IMR-90 (cell line): ENCODE results near the gene RECQL5. TPM values are rescaled to one million over a fixed set of nuclear protein-coding genes. Genes with fewer than 3 reads are reported as not detected.

ENCODE experiments used
- ATAC-seq: fragments of 200-7000 bp; cut with Tn5 transposase; 2 replicates; pipeline ENCODE4 v1.9.1; 2020; ENCODE audit warnings: low read depth, mild to moderate bottlenecking, moderate library complexity
- BruUV-seq: library from RNA; stranded (reverse); fragments of 400-500 nt; replicated peaks from 2 replicates; lab custom pipeline; 2021; lab: Mats Ljungman, UMichigan
- CTCF ChIA-PET: fragments of 300-600 bp; formaldehyde crosslinking; extraction: SDS; loops from one replicate; lab custom pipeline; 2021; ENCODE audit warnings: antibody characterized with exemption; lab: Yijun Ruan, JAX
- POLR2A ChIA-PET: fragments of 300-600 bp; sonication (Branson Sonifier 250); formaldehyde crosslinking; loops from one replicate; lab custom pipeline; 2022; ENCODE audit warnings: antibody characterized with exemption; ENCODE audit not compliant: unreplicated experiment; lab: Charles Lee
- DNase-seq: peaks from one replicate; pipeline ENCODE4 v3.0.0; 2013
- H2AFZ ChIP-seq: replicated peaks from 2 replicates; pipeline ENCODE3; 2013; ENCODE audit warnings: low read length, mild to moderate bottlenecking; ENCODE audit not compliant: poor library complexity
- H2AK5ac ChIP-seq: 2 replicates; pipeline ENCODE4 v1.6.1; 2013; ENCODE audit warnings: low read depth, low read length, inconsistent platforms
- H2AK9ac ChIP-seq: replicated peaks from 2 replicates; pipeline ENCODE3; 2013; ENCODE audit warnings: mild to moderate bottlenecking, low read depth, low read length, moderate library complexity; ENCODE audit not compliant: poor library complexity
- H2BK120ac ChIP-seq: 2 replicates; pipeline ENCODE4 v1.6.1; 2013; ENCODE audit warnings: low read depth, low read length, inconsistent platforms
- H2BK15ac ChIP-seq: 3 replicates; pipeline ENCODE4 v1.6.1; 2013; ENCODE audit warnings: low read depth, low read length, inconsistent platforms
- H2BK20ac ChIP-seq: 2 replicates; pipeline ENCODE4 v1.6.1; 2013; ENCODE audit warnings: low read depth, mild to moderate bottlenecking, inconsistent platforms, low read length, moderate library complexity
- H2BK5ac ChIP-seq: 2 replicates; pipeline ENCODE4 v1.6.1; 2013; ENCODE audit warnings: mild to moderate bottlenecking, low read depth, low read length, inconsistent platforms; ENCODE audit not compliant: poor library complexity, severe bottlenecking
- H3K14ac ChIP-seq: replicated peaks from 2 replicates; pipeline ENCODE4 v1.6.1; 2013; ENCODE audit warnings: low read depth, low read length, inconsistent platforms
- H3K18ac ChIP-seq: 2 replicates; pipeline ENCODE4 v1.6.1; 2013; ENCODE audit warnings: low read depth, low read length, control low read depth
- H3K23ac ChIP-seq: 2 replicates; pipeline ENCODE4 v1.6.1; 2013; ENCODE audit warnings: low read depth, low read length, inconsistent platforms
- H3K27ac ChIP-seq: 2 replicates; pipeline ENCODE4 v1.5.1; 2013; ENCODE audit warnings: mild to moderate bottlenecking, control low read depth, low read length; ENCODE audit not compliant: insufficient read depth
- H3K27me3 ChIP-seq: 2 replicates; pipeline ENCODE4 v1.6.1; 2013; ENCODE audit warnings: low read length; ENCODE audit not compliant: control insufficient read depth, insufficient read depth
- H3K36me3 ChIP-seq: 2 replicates; pipeline ENCODE4 v1.6.1; 2013; ENCODE audit warnings: low read length, mixed read lengths; ENCODE audit not compliant: control insufficient read depth, insufficient read depth
- H3K4ac ChIP-seq: 2 replicates; pipeline ENCODE4 v1.6.1; 2013; ENCODE audit warnings: low read depth, low read length, inconsistent platforms
- H3K4me1 ChIP-seq: 2 replicates; pipeline ENCODE4 v1.6.1; 2013; ENCODE audit warnings: low read length, mixed read lengths; ENCODE audit not compliant: control insufficient read depth, insufficient read depth
- H3K4me2 ChIP-seq: 2 replicates; pipeline ENCODE4 v1.6.1; 2013; ENCODE audit warnings: low read depth, mild to moderate bottlenecking, control low read depth, low read length, moderate library complexity
- H3K4me3 ChIP-seq: 2 replicates; pipeline ENCODE4 v1.5.1; 2013; ENCODE audit warnings: low read depth, mild to moderate bottlenecking, control low read depth, low read length, moderate library complexity; ENCODE audit not compliant: insufficient read depth
- H3K56ac ChIP-seq: 2 replicates; pipeline ENCODE4 v1.6.1; 2013; ENCODE audit warnings: low read length, inconsistent platforms; ENCODE audit not compliant: insufficient read depth; ENCODE audit errors: extremely low read depth
- H3K79me1 ChIP-seq, 2 experiments: 2 replicates each; pipeline ENCODE4 v1.6.1; 2013; ENCODE audit warnings: low read length in 2 of 2, inconsistent platforms in 1 of 2, low read depth in 1 of 2
- H3K9ac ChIP-seq: 2 replicates; pipeline ENCODE4 v1.6.1; 2013; ENCODE audit warnings: low read depth, low read length, control low read depth
- H3K9me1 ChIP-seq: 2 replicates; pipeline ENCODE4 v1.6.1; 2013; ENCODE audit warnings: low read length, inconsistent platforms; ENCODE audit not compliant: insufficient read depth
- H3K9me3 ChIP-seq: 2 replicates; pipeline ENCODE4 v1.6.1; 2013; ENCODE audit warnings: low read length; ENCODE audit not compliant: control insufficient read depth, insufficient read depth
- H4K20me1 ChIP-seq: 2 replicates; pipeline ENCODE4 v1.6.1; 2013; ENCODE audit warnings: low read length, inconsistent platforms; ENCODE audit not compliant: insufficient read depth
- H4K5ac ChIP-seq: 2 replicates; pipeline ENCODE4 v1.6.1; 2013; ENCODE audit warnings: mild to moderate bottlenecking, low read depth, low read length, control low read depth
- H4K8ac ChIP-seq, 2 experiments: 2 replicates each; pipeline ENCODE4 v1.6.1; 2013; ENCODE audit warnings: low read depth in 2 of 2, low read length in 2 of 2, control low read depth in 1 of 2, inconsistent platforms in 1 of 2
- H4K91ac ChIP-seq: 2 replicates; pipeline ENCODE4 v1.6.1; 2013; ENCODE audit warnings: low read depth, low read length, inconsistent platforms; ENCODE audit not compliant: insufficient read depth
- BHLHE40 ChIP-seq: fragments of 150-350 bp; IDR thresholded peaks from 2 replicates; pipeline ENCODE4 v1.6.1; 2016; ENCODE audit warnings: mild to moderate bottlenecking, low read depth, low read length
- CHD1 ChIP-seq: IDR thresholded peaks from 2 replicates; pipeline ENCODE4 v1.6.1; 2012; ENCODE audit warnings: low read depth, low read length, improper control_type of control experiment
- FOS ChIP-seq: fragments of 150-350 bp; IDR thresholded peaks from 2 replicates; pipeline ENCODE4 v1.6.1; 2016; ENCODE audit warnings: low read depth, low read length
- MAFK ChIP-seq: IDR thresholded peaks from 2 replicates; pipeline ENCODE4 v1.6.1; 2012; ENCODE audit warnings: low read depth, low read length, improper control_type of control experiment
- MAZ ChIP-seq: IDR thresholded peaks from 2 replicates; pipeline ENCODE4 v1.6.1; 2012; ENCODE audit warnings: low read depth, mild to moderate bottlenecking, low read length, improper control_type of control experiment, moderate library complexity, borderline replicate concordance
- MXI1 ChIP-seq: IDR thresholded peaks from 2 replicates; pipeline ENCODE4 v1.6.1; 2012; ENCODE audit warnings: low read depth, mild to moderate bottlenecking, low read length, moderate library complexity, borderline replicate concordance
- NFE2L2 ChIP-seq: fragments of 150-350 bp; IDR thresholded peaks from 2 replicates; pipeline ENCODE4 v1.6.1; 2016; ENCODE audit warnings: low read depth, mild to moderate bottlenecking, low read length
- POLR2A ChIP-seq: IDR thresholded peaks from 2 replicates; pipeline ENCODE4 v1.6.1; 2012; ENCODE audit warnings: mild to moderate bottlenecking, low read depth, low read length
- RAD21 ChIP-seq: IDR thresholded peaks from 2 replicates; pipeline ENCODE4 v1.6.1; 2012; ENCODE audit warnings: low read length, improper control_type of control experiment
- RCOR1 ChIP-seq: IDR thresholded peaks from 2 replicates; pipeline ENCODE4 v1.6.1; 2012; ENCODE audit warnings: mild to moderate bottlenecking, low read length, improper control_type of control experiment; ENCODE audit not compliant: insufficient replicate concordance
- RFX5 ChIP-seq: IDR thresholded peaks from 2 replicates; pipeline ENCODE4 v1.8.0; 2012; ENCODE audit warnings: low read depth, mild to moderate bottlenecking, low read length, moderate library complexity
- WGBS, 2 experiments: methylation state at CpG; one replicate each; pipeline versions ENCODE4 v1.1.5 to v1.1.7; 2013; ENCODE audit warnings: missing lambda C conversion rate in 2 of 2; ENCODE audit not compliant: insufficient read length in 1 of 2; ENCODE audit errors: extremely low coverage in 2 of 2; 5-methylcytosine and 5-hydroxymethylcytosine counted together
- dilution Hi-C: fragments of 300-500 bp; cut with HindIII; formaldehyde crosslinking; loops from one replicate; pipeline ENCODE4 v1.14.3; 2018; ENCODE audit warnings: low sequenced_read_pairs; ENCODE audit not compliant: unreplicated experiment
- in situ Hi-C: fragments of 300-500 bp; cut with MboI; formaldehyde crosslinking; loops from 3 replicates; pipeline ENCODE4 v1.14.3; 2019; ENCODE audit warnings: low sequenced_read_pairs, inconsistent platforms, mixed read lengths
- intact Hi-C: fragments of 100-400 bp; cut with micrococcal nuclease; formaldehyde crosslinking; loops from 2 replicates; pipeline ENCODE4 v1.10.0; 2022
- polyA plus RNA-seq, 3 experiments: library from polyadenylated mRNA; depleted of rRNA; stranded (reverse); fragments of >200 nt; gene quantifications; 2 replicates each; pipeline ENCODE4 v1.2.3, GENCODE V29; 2012; ENCODE audit warnings: low replicate concordance in 1 of 3
- total RNA-seq: library from RNA; depleted of rRNA; stranded (reverse); fragments of >200 nt; gene quantifications from 2 replicates; pipeline ENCODE4 v1.2.3, GENCODE V29; 2012
- TF ChIP-seq, protein P1 (sequence below): fragments of 150-350 bp; IDR thresholded peaks from 2 replicates; pipeline ENCODE4 v1.6.1; 2017; ENCODE audit warnings: mild to moderate bottlenecking, antibody characterized with exemption, low read length, low read depth
- TF ChIP-seq, protein P2 (sequence below): conservative IDR thresholded peaks from 2 replicates; pipeline ENCODE4 v1.5.1; 2012; ENCODE audit warnings: mild to moderate bottlenecking, low read depth, low read length, improper control_type of control experiment
- TF ChIP-seq, protein P3 (sequence below): fragments of 150-350 bp; IDR thresholded peaks from 2 replicates; pipeline ENCODE4 v1.6.1; 2016; ENCODE audit warnings: low read depth, mild to moderate bottlenecking, low read length, moderate library complexity, borderline replicate concordance

RECQL5 gene
- total and polyA plus RNA-seq, 2 of the 4 experiments (the other 2 are of a cell fraction): 7.3 to 23.7 TPM

DNA sequence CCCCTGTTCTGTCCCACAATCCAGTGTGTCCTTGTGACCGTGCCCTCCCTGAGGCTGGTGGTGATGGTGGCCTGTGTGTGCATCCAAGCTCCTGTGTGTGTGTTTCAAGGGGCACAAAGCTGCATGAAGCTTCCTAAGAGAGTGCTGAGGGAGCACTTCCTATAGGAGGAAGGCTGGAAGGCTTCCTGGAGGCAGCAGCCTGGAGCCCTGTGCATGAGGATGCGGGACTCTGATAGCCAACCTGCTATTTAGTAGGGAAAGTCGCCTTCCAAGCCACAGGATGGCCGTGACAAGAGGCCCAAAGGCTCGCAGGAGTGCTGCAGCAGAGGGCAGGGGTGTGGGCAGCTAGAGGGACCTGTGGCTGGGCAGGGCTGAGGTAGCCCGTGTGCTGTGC is 71.0 kb downstream of the RECQL5 start:
- 56% methylated on average over 3 of the region's 6 CpGs; no CpG with 5 or more reads in 1 of the 2 experiments for WGBS, 2 experiments
- H3K4me2 ChIP-seq: no peak overlapping the region
- H3K27ac ChIP-seq: no peak overlapping the region
- no peak for ATAC-seq
- in situ Hi-C loops (no loop called here), intact Hi-C loops (no loop called here), dilution Hi-C loops (no loop called here)
- no peak overlapping the region for H2AK9ac ChIP-seq
- no peak for TF ChIP-seq MXI1
- no peak for TF ChIP-seq CHD1
- TF ChIP-seq BHLHE40: no peak
- no peak for TF ChIP-seq MAZ
- TF ChIP-seq RAD21: no peak
- TF ChIP-seq, protein P1, sequence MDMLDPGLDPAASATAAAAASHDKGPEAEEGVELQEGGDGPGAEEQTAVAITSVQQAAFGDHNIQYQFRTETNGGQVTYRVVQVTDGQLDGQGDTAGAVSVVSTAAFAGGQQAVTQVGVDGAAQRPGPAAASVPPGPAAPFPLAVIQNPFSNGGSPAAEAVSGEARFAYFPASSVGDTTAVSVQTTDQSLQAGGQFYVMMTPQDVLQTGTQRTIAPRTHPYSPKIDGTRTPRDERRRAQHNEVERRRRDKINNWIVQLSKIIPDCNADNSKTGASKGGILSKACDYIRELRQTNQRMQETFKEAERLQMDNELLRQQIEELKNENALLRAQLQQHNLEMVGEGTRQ: no peak
- no peak for TF ChIP-seq POLR2A
- TF ChIP-seq RFX5: no peak
- no peak for TF ChIP-seq FOS
- TF ChIP-seq NFE2L2: no peak
- TF ChIP-seq, protein P2, sequence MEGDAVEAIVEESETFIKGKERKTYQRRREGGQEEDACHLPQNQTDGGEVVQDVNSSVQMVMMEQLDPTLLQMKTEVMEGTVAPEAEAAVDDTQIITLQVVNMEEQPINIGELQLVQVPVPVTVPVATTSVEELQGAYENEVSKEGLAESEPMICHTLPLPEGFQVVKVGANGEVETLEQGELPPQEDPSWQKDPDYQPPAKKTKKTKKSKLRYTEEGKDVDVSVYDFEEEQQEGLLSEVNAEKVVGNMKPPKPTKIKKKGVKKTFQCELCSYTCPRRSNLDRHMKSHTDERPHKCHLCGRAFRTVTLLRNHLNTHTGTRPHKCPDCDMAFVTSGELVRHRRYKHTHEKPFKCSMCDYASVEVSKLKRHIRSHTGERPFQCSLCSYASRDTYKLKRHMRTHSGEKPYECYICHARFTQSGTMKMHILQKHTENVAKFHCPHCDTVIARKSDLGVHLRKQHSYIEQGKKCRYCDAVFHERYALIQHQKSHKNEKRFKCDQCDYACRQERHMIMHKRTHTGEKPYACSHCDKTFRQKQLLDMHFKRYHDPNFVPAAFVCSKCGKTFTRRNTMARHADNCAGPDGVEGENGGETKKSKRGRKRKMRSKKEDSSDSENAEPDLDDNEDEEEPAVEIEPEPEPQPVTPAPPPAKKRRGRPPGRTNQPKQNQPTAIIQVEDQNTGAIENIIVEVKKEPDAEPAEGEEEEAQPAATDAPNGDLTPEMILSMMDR: no peak
- TF ChIP-seq RCOR1: no peak
- TF ChIP-seq, protein P3, sequence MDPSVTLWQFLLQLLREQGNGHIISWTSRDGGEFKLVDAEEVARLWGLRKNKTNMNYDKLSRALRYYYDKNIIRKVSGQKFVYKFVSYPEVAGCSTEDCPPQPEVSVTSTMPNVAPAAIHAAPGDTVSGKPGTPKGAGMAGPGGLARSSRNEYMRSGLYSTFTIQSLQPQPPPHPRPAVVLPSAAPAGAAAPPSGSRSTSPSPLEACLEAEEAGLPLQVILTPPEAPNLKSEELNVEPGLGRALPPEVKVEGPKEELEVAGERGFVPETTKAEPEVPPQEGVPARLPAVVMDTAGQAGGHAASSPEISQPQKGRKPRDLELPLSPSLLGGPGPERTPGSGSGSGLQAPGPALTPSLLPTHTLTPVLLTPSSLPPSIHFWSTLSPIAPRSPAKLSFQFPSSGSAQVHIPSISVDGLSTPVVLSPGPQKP: no peak
- no peak for TF ChIP-seq MAFK
- H3K9me1 ChIP-seq: no peaks in the 10 kb centered on the region
- no peaks in the 10 kb centered on the region for H3K4me1 ChIP-seq
- H4K20me1 ChIP-seq: no peaks in the 10 kb centered on the region; the same call in 1 of the 2 replicates
- no peak for DNase-seq
- no peaks in the 10 kb centered on the region for H3K79me1 ChIP-seq
- no peak overlapping the region for H4K5ac ChIP-seq
- H3K9me3 ChIP-seq: no peaks in the 10 kb centered on the region
- H3K18ac ChIP-seq: no peak overlapping the region
- H3K27me3 ChIP-seq: peaks cover 28% of the 10 kb centered on the region
- BruUV-seq: no TSS peak
- POLR2A ChIA-PET: no interaction called here
- no peak overlapping the region for H2BK20ac ChIP-seq
- H3K56ac ChIP-seq: no peak overlapping the region
- H3K4ac ChIP-seq: no peak overlapping the region
- H3K14ac ChIP-seq: no peak overlapping the region
- no peaks in the 10 kb centered on the region for H3K36me3 ChIP-seq
- no peak overlapping the region for H2BK5ac ChIP-seq
- H2AK5ac ChIP-seq: no peak overlapping the region
- H3K23ac ChIP-seq: no peak overlapping the region
- H4K8ac ChIP-seq: no peak overlapping the region
- no peak overlapping the region for H4K91ac ChIP-seq
- H2AFZ ChIP-seq: no peak overlapping the region
- H3K4me3 ChIP-seq: no peak overlapping the region
- no peak overlapping the region for H2BK15ac ChIP-seq
- no peak overlapping the region for H3K9ac ChIP-seq
- H2BK120ac ChIP-seq: no peak overlapping the region
- CTCF ChIA-PET: interaction anchor here (1.1 kb wide), 1 partner anchor 158 kb away, joined by 3 read pairs; no protein-coding TSS in a partner anchor
